Activated CD4-positive, alpha-beta T cell treated with anti-CD3 and anti-CD28 coated beads for 4 hours (primary cell): ENCODE measurements around the gene SARS1.

Experiments used
- DNase-seq, 2 donors: peaks; one replicate each; pipeline ENCODE4 v3.0.0-alpha.2; 2020

Gene SARS1

GRCh38 chr1:109251277-109252166 lies 37.8 kb downstream of the SARS1 start:
- no peak for DNase-seq

- no peak for DNase-seq
These were observed 38.6 kb downstream of the SARS1 start for GRCh38 chr1:109252167-109252892.

GRCh38 chr1:109252893-109253802 lies 39.4 kb downstream of the SARS1 start:
- DNase-seq: no peak

DNA sequence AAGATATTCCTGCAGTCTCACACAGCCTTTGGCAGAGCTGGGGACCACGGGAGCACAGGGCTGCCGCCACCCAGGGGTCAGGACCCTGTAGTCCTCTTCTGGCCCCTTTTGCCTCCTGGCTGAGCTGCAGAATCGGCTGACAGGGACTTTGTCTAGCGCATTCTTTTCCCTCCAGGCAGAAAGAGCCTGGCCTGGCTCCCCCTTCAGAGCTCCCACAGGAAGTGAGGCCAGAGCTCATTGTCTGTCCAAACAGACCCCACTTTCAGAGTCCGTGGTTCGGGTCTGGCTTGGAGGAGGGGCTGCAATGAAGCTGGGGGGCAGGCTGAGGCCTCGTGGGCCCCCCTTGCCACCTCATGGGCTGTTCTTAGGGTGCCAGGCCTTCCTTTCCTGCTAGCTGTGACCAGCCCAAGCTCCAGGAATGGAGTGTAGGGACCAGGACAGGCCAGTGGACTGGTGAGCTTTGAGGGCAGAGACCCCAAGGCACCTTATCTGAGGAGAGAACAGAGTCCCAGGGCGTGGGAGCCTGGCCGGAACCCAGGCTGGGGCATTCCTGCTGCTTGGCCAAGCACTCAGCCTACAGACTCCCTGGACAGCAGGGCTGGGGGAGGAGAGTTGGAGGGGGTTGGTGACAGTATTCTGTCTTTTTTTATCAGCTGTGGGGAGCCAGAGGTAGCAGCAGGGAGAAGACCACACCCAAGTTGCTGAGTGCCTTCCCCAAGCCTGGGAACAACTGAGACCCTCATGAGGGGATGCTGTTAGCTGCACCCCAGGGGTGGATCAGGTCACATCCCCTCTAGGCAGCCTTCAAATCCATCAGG lies 40.3 kb downstream of the SARS1 start:
- no peak for DNase-seq

DNA sequence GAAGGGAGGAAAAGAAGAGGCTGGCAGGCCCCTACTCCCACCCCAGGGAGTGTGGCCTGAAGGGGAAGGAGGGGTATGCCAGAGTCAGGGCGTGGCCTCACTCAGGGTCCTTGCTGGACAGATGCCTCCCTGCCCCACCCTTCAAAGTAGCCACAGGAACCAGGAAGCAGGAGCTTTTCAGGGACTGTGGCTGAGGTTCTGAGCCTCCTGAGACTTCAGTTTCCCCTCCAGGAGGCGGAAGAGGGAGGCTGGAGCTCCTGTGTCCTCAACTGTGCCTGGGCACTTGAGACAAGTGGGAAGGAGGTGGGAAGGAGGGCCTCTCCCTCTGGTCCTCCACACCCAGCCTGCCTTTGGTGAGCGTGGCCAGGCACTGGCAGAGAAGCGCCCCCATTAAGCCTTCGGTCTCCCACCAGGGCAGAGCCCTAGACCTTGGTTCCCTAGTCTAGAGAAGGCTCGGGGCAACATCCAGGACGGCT lies 40.9 kb downstream of the SARS1 start:
- DNase-seq: no peak

DNA sequence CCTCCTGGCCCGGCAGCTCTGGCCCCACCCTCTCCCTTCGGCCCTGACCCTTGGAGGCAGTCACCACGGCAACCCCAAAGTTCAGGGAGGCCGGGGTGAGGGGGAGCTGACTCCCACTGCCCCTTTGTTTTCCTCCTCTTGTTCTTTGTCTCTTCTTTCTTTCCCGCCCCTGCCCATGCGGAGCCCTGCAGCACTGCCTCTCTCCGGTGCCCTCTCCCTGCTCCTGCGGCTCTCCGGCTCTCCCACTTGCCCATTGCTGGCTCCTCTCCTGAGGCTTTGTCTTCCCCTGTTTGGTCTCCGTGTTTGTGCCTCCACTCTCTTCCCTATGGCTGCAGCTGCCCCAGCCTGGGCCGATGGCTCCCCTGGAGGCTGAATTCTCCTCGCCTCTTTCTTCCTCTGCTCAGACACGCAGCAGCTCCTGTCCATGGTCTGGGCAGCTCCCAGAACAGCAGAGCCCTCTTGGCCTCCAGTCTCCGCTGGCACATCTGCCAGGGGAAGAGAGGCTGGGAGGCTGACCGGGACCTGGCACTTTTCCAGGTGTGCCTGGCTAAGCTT lies 41.5 kb downstream of the SARS1 start:
- DNase-seq: no peak

GRCh38 chr1:109255678-109256077 lies 42.0 kb downstream of the SARS1 start:
- no peak for DNase-seq

- DNase-seq: no peak
These were observed 42.4 kb downstream of the SARS1 start for GRCh38 chr1:109256085-109256484.

- DNase-seq: no peak
These were observed 43.4 kb downstream of the SARS1 start for GRCh38 chr1:109256971-109257681.

GRCh38 chr1:109257682-109258421 lies 44.1 kb downstream of the SARS1 start:
- DNase-seq: no peak

- DNase-seq: no peak
These were observed 45.1 kb downstream of the SARS1 start for GRCh38 chr1:109258481-109259466.

- no peak for DNase-seq
These were observed 46.2 kb downstream of the SARS1 start for GRCh38 chr1:109259674-109260557.

DNA sequence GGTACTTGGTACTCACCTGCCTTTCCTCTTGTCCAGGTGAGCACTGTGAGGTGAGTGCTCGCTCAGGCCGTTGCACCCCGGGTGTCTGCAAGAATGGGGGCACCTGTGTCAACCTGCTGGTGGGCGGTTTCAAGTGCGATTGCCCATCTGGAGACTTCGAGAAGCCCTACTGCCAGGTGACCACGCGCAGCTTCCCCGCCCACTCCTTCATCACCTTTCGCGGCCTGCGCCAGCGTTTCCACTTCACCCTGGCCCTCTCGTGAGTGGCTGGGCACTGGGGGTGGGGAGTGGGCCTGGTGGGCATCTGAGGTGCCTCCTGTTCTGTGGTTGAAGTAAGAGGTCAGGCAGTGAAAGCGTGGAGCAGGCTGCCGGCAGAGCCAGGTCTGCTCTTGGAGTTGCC lies 47.3 kb downstream of the SARS1 start:
- DNase-seq: no peak

DNA sequence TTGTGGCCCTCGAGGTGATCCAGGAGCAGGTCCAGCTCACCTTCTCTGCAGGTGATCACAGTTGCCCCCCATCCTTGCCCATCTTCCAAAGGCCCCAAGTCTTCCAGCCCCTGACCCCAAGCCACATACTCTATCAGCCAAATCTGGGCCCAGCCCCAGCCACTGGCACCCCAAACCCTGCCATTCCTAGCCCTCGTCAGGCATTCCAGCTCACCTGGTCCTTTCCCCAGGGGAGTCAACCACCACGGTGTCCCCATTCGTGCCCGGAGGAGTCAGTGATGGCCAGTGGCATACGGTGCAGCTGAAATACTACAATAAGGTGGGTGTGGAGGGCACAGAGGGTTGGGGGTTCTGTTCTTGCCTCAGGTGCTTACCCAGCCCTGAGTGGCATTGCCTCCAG lies 47.9 kb downstream of the SARS1 start:
- DNase-seq: no peak

GRCh38 chr1:109262231-109263055 lies 48.7 kb downstream of the SARS1 start:
- DNase-seq: no peak

GRCh38 chr1:109263234-109263596 lies 49.5 kb downstream of the SARS1 start:
- DNase-seq: no peak
